IMR-90 (cell line): ENCODE results near the gene ABHD16B. TPM values are rescaled to one million over a fixed set of nuclear protein-coding genes. Genes with fewer than 3 reads are reported as not detected.

Source experiments
- ATAC-seq: fragments of 200-7000 bp; cut with Tn5 transposase; 2 replicates; pipeline ENCODE4 v1.9.1; 2020; ENCODE audit warnings: low read depth, mild to moderate bottlenecking, moderate library complexity
- BruUV-seq: library from RNA; stranded (reverse); fragments of 400-500 nt; replicated peaks from 2 replicates; lab custom pipeline; 2021; lab: Mats Ljungman, UMichigan
- CTCF ChIA-PET: fragments of 300-600 bp; formaldehyde crosslinking; extraction: SDS; loops from one replicate; lab custom pipeline; 2021; ENCODE audit warnings: antibody characterized with exemption; lab: Yijun Ruan, JAX
- POLR2A ChIA-PET: fragments of 300-600 bp; sonication (Branson Sonifier 250); formaldehyde crosslinking; loops from one replicate; lab custom pipeline; 2022; ENCODE audit warnings: antibody characterized with exemption; ENCODE audit not compliant: unreplicated experiment; lab: Charles Lee
- DNase-seq: peaks from one replicate; pipeline ENCODE4 v3.0.0; 2013
- H2AFZ ChIP-seq: replicated peaks from 2 replicates; pipeline ENCODE3; 2013; ENCODE audit warnings: low read length, mild to moderate bottlenecking; ENCODE audit not compliant: poor library complexity
- H2AK5ac ChIP-seq: 2 replicates; pipeline ENCODE4 v1.6.1; 2013; ENCODE audit warnings: low read depth, low read length, inconsistent platforms
- H2AK9ac ChIP-seq: replicated peaks from 2 replicates; pipeline ENCODE3; 2013; ENCODE audit warnings: mild to moderate bottlenecking, low read depth, low read length, moderate library complexity; ENCODE audit not compliant: poor library complexity
- H2BK120ac ChIP-seq: 2 replicates; pipeline ENCODE4 v1.6.1; 2013; ENCODE audit warnings: low read depth, low read length, inconsistent platforms
- H2BK15ac ChIP-seq: 3 replicates; pipeline ENCODE4 v1.6.1; 2013; ENCODE audit warnings: low read depth, low read length, inconsistent platforms
- H2BK20ac ChIP-seq: 2 replicates; pipeline ENCODE4 v1.6.1; 2013; ENCODE audit warnings: low read depth, mild to moderate bottlenecking, inconsistent platforms, low read length, moderate library complexity
- H2BK5ac ChIP-seq: 2 replicates; pipeline ENCODE4 v1.6.1; 2013; ENCODE audit warnings: mild to moderate bottlenecking, low read depth, low read length, inconsistent platforms; ENCODE audit not compliant: poor library complexity, severe bottlenecking
- H3K14ac ChIP-seq: replicated peaks from 2 replicates; pipeline ENCODE4 v1.6.1; 2013; ENCODE audit warnings: low read depth, low read length, inconsistent platforms
- H3K18ac ChIP-seq: 2 replicates; pipeline ENCODE4 v1.6.1; 2013; ENCODE audit warnings: low read depth, low read length, control low read depth
- H3K23ac ChIP-seq: 2 replicates; pipeline ENCODE4 v1.6.1; 2013; ENCODE audit warnings: low read depth, low read length, inconsistent platforms
- H3K27ac ChIP-seq: 2 replicates; pipeline ENCODE4 v1.5.1; 2013; ENCODE audit warnings: mild to moderate bottlenecking, control low read depth, low read length; ENCODE audit not compliant: insufficient read depth
- H3K27me3 ChIP-seq: 2 replicates; pipeline ENCODE4 v1.6.1; 2013; ENCODE audit warnings: low read length; ENCODE audit not compliant: control insufficient read depth, insufficient read depth
- H3K36me3 ChIP-seq: 2 replicates; pipeline ENCODE4 v1.6.1; 2013; ENCODE audit warnings: low read length, mixed read lengths; ENCODE audit not compliant: control insufficient read depth, insufficient read depth
- H3K4ac ChIP-seq: 2 replicates; pipeline ENCODE4 v1.6.1; 2013; ENCODE audit warnings: low read depth, low read length, inconsistent platforms
- H3K4me1 ChIP-seq: 2 replicates; pipeline ENCODE4 v1.6.1; 2013; ENCODE audit warnings: low read length, mixed read lengths; ENCODE audit not compliant: control insufficient read depth, insufficient read depth
- H3K4me2 ChIP-seq: 2 replicates; pipeline ENCODE4 v1.6.1; 2013; ENCODE audit warnings: low read depth, mild to moderate bottlenecking, control low read depth, low read length, moderate library complexity
- H3K4me3 ChIP-seq: 2 replicates; pipeline ENCODE4 v1.5.1; 2013; ENCODE audit warnings: low read depth, mild to moderate bottlenecking, control low read depth, low read length, moderate library complexity; ENCODE audit not compliant: insufficient read depth
- H3K56ac ChIP-seq: 2 replicates; pipeline ENCODE4 v1.6.1; 2013; ENCODE audit warnings: low read length, inconsistent platforms; ENCODE audit not compliant: insufficient read depth; ENCODE audit errors: extremely low read depth
- H3K79me1 ChIP-seq, 2 experiments: 2 replicates each; pipeline ENCODE4 v1.6.1; 2013; ENCODE audit warnings: low read length in 2 of 2, inconsistent platforms in 1 of 2, low read depth in 1 of 2
- H3K9ac ChIP-seq: 2 replicates; pipeline ENCODE4 v1.6.1; 2013; ENCODE audit warnings: low read depth, low read length, control low read depth
- H3K9me1 ChIP-seq: 2 replicates; pipeline ENCODE4 v1.6.1; 2013; ENCODE audit warnings: low read length, inconsistent platforms; ENCODE audit not compliant: insufficient read depth
- H3K9me3 ChIP-seq: 2 replicates; pipeline ENCODE4 v1.6.1; 2013; ENCODE audit warnings: low read length; ENCODE audit not compliant: control insufficient read depth, insufficient read depth
- H4K20me1 ChIP-seq: 2 replicates; pipeline ENCODE4 v1.6.1; 2013; ENCODE audit warnings: low read length, inconsistent platforms; ENCODE audit not compliant: insufficient read depth
- H4K5ac ChIP-seq: 2 replicates; pipeline ENCODE4 v1.6.1; 2013; ENCODE audit warnings: mild to moderate bottlenecking, low read depth, low read length, control low read depth
- H4K8ac ChIP-seq, 2 experiments: 2 replicates each; pipeline ENCODE4 v1.6.1; 2013; ENCODE audit warnings: low read depth in 2 of 2, low read length in 2 of 2, control low read depth in 1 of 2, inconsistent platforms in 1 of 2
- H4K91ac ChIP-seq: 2 replicates; pipeline ENCODE4 v1.6.1; 2013; ENCODE audit warnings: low read depth, low read length, inconsistent platforms; ENCODE audit not compliant: insufficient read depth
- BHLHE40 ChIP-seq: fragments of 150-350 bp; IDR thresholded peaks from 2 replicates; pipeline ENCODE4 v1.6.1; 2016; ENCODE audit warnings: mild to moderate bottlenecking, low read depth, low read length
- CEBPB ChIP-seq: IDR thresholded peaks from 2 replicates; pipeline ENCODE4 v1.6.1; 2012; ENCODE audit warnings: low read depth, low read length, improper control_type of control experiment
- FOS ChIP-seq: fragments of 150-350 bp; IDR thresholded peaks from 2 replicates; pipeline ENCODE4 v1.6.1; 2016; ENCODE audit warnings: low read depth, low read length
- MAFK ChIP-seq: IDR thresholded peaks from 2 replicates; pipeline ENCODE4 v1.6.1; 2012; ENCODE audit warnings: low read depth, low read length, improper control_type of control experiment
- MXI1 ChIP-seq: IDR thresholded peaks from 2 replicates; pipeline ENCODE4 v1.6.1; 2012; ENCODE audit warnings: low read depth, mild to moderate bottlenecking, low read length, moderate library complexity, borderline replicate concordance
- NFE2L2 ChIP-seq: fragments of 150-350 bp; IDR thresholded peaks from 2 replicates; pipeline ENCODE4 v1.6.1; 2016; ENCODE audit warnings: low read depth, mild to moderate bottlenecking, low read length
- RFX5 ChIP-seq: IDR thresholded peaks from 2 replicates; pipeline ENCODE4 v1.8.0; 2012; ENCODE audit warnings: low read depth, mild to moderate bottlenecking, low read length, moderate library complexity
- WGBS, 2 experiments: methylation state at CpG; one replicate each; pipeline versions ENCODE4 v1.1.5 to v1.1.7; 2013; ENCODE audit warnings: missing lambda C conversion rate in 2 of 2; ENCODE audit not compliant: insufficient read length in 1 of 2; ENCODE audit errors: extremely low coverage in 2 of 2; 5-methylcytosine and 5-hydroxymethylcytosine counted together
- dilution Hi-C: fragments of 300-500 bp; cut with HindIII; formaldehyde crosslinking; loops from one replicate; pipeline ENCODE4 v1.14.3; 2018; ENCODE audit warnings: low sequenced_read_pairs; ENCODE audit not compliant: unreplicated experiment
- in situ Hi-C: fragments of 300-500 bp; cut with MboI; formaldehyde crosslinking; loops from 3 replicates; pipeline ENCODE4 v1.14.3; 2019; ENCODE audit warnings: low sequenced_read_pairs, inconsistent platforms, mixed read lengths
- intact Hi-C: fragments of 100-400 bp; cut with micrococcal nuclease; formaldehyde crosslinking; loops from 2 replicates; pipeline ENCODE4 v1.10.0; 2022
- polyA plus RNA-seq, 3 experiments: library from polyadenylated mRNA; depleted of rRNA; stranded (reverse); fragments of >200 nt; gene quantifications; 2 replicates each; pipeline ENCODE4 v1.2.3, GENCODE V29; 2012; ENCODE audit warnings: low replicate concordance in 1 of 3
- total RNA-seq: library from RNA; depleted of rRNA; stranded (reverse); fragments of >200 nt; gene quantifications from 2 replicates; pipeline ENCODE4 v1.2.3, GENCODE V29; 2012
- TF ChIP-seq, protein P1 (sequence below): conservative IDR thresholded peaks from 2 replicates; pipeline ENCODE4 v1.5.1; 2012; ENCODE audit warnings: mild to moderate bottlenecking, low read depth, low read length, improper control_type of control experiment
- TF ChIP-seq, protein P2 (sequence below): fragments of 150-350 bp; IDR thresholded peaks from 2 replicates; pipeline ENCODE4 v1.6.1; 2017; ENCODE audit warnings: mild to moderate bottlenecking, antibody characterized with exemption, low read length, low read depth
- TF ChIP-seq, protein P3 (sequence below): fragments of 150-350 bp; IDR thresholded peaks from 2 replicates; pipeline ENCODE4 v1.6.1; 2016; ENCODE audit warnings: low read depth, mild to moderate bottlenecking, low read length, moderate library complexity, borderline replicate concordance

ABHD16B gene
- total and polyA plus RNA-seq, 2 of the 4 experiments (the other 2 are of a cell fraction) = 0.05 TPM; not detected in 1

DNA sequence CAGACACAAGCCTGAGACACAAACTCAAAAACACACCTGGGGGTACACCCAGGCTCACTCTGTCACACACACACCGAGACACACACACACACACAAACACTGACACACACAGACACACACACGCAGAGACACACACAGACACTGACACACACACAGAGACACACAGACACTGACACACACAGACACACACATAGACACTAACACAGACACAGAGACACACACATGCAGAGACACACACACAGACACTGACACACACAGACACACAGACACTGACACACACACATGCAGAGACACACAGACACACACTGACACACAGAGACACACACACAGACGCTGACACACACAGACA is 14.4 kb upstream of the ABHD16B start:
- no peaks in the 10 kb centered on the region for H3K79me1 ChIP-seq
- H2BK120ac ChIP-seq = peak overlapping the region; percentile 16; the same call in 1 of the 2 replicates
- ChIA-PET CTCF (no interaction called here), POLR2A (no interaction called here)
- H2BK5ac ChIP-seq = peak overlapping the region; percentile 37
- WGBS, 2 experiments = 33% methylated on average over 1 of the region's 3 CpGs; no CpG with 5 or more reads in 1 of the 2 experiments
- H4K20me1 ChIP-seq = no peaks in the 10 kb centered on the region
- no peak overlapping the region for H4K5ac ChIP-seq
- H2BK20ac ChIP-seq = no peak overlapping the region
- H3K56ac ChIP-seq = no peak overlapping the region
- no peak overlapping the region for H3K9ac ChIP-seq
- BruUV-seq = no TSS peak
- H3K4me2 ChIP-seq = no peak overlapping the region
- H3K4ac ChIP-seq = peak overlapping the region; percentile 67
- ATAC-seq (no peak), DNase-seq (no peak)
- peak overlapping the region; percentile 95 for H2AK5ac ChIP-seq
- 0 out of 2 replicates have a peak, but pooled peaks cover 5% of the 10 kb centered on the region for H3K9me1 ChIP-seq
- peak overlapping the region; percentile 88; the same call in 1 of the 2 replicates for H3K23ac ChIP-seq
- peak overlapping the region; percentile 80; the same call in 2 of the 3 replicates for H2BK15ac ChIP-seq
- no peaks in the 10 kb centered on the region for H3K9me3 ChIP-seq
- intact Hi-C loops = no loop called here
- H3K4me1 ChIP-seq = peaks cover 8% of the 10 kb centered on the region
- H3K27me3 ChIP-seq = peaks cover 6% of the 10 kb centered on the region
- no peak overlapping the region for H3K4me3 ChIP-seq
- H3K14ac ChIP-seq = peak overlapping the region; percentile 12; the same call in 1 of the 2 replicates
- H2AK9ac ChIP-seq = peak overlapping the region; percentile 91
- in situ Hi-C loops = no loop called here
- no peaks in the 10 kb centered on the region for H3K36me3 ChIP-seq
- H4K91ac ChIP-seq = no peak overlapping the region
- dilution Hi-C loops = no loop called here
- TF ChIP-seq FOS (no peak), MXI1 (no peak), BHLHE40 (no peak), RFX5 (no peak), MAFK (no peak), CEBPB (no peak), NFE2L2 (no peak)
- TF ChIP-seq, protein P1, sequence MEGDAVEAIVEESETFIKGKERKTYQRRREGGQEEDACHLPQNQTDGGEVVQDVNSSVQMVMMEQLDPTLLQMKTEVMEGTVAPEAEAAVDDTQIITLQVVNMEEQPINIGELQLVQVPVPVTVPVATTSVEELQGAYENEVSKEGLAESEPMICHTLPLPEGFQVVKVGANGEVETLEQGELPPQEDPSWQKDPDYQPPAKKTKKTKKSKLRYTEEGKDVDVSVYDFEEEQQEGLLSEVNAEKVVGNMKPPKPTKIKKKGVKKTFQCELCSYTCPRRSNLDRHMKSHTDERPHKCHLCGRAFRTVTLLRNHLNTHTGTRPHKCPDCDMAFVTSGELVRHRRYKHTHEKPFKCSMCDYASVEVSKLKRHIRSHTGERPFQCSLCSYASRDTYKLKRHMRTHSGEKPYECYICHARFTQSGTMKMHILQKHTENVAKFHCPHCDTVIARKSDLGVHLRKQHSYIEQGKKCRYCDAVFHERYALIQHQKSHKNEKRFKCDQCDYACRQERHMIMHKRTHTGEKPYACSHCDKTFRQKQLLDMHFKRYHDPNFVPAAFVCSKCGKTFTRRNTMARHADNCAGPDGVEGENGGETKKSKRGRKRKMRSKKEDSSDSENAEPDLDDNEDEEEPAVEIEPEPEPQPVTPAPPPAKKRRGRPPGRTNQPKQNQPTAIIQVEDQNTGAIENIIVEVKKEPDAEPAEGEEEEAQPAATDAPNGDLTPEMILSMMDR = no peak
- TF ChIP-seq, protein P2, sequence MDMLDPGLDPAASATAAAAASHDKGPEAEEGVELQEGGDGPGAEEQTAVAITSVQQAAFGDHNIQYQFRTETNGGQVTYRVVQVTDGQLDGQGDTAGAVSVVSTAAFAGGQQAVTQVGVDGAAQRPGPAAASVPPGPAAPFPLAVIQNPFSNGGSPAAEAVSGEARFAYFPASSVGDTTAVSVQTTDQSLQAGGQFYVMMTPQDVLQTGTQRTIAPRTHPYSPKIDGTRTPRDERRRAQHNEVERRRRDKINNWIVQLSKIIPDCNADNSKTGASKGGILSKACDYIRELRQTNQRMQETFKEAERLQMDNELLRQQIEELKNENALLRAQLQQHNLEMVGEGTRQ = no peak
- TF ChIP-seq, protein P3, sequence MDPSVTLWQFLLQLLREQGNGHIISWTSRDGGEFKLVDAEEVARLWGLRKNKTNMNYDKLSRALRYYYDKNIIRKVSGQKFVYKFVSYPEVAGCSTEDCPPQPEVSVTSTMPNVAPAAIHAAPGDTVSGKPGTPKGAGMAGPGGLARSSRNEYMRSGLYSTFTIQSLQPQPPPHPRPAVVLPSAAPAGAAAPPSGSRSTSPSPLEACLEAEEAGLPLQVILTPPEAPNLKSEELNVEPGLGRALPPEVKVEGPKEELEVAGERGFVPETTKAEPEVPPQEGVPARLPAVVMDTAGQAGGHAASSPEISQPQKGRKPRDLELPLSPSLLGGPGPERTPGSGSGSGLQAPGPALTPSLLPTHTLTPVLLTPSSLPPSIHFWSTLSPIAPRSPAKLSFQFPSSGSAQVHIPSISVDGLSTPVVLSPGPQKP = no peak
- peak overlapping the region in 1 of 2 experiments; percentile 24; a peak in 1 of 4 replicates for H4K8ac ChIP-seq
- H2AFZ ChIP-seq = peak overlapping the region; percentile 91
- H3K18ac ChIP-seq = no peak overlapping the region
- no peak overlapping the region for H3K27ac ChIP-seq
